ENCODE data around the gene ATP9B. TPM values are rescaled to one million over a fixed set of nuclear protein-coding genes. Genes with fewer than 3 reads are reported as not detected.
"Not testable (repeated sequence)": the region's sequence is repeated elsewhere in the genome, so short reads cannot be mapped to it uniquely, and the experiment has no call there.

ATP9B gene
- total RNA-seq, 1 experiment from 2014 or later = 15.6 TPM

DNA sequence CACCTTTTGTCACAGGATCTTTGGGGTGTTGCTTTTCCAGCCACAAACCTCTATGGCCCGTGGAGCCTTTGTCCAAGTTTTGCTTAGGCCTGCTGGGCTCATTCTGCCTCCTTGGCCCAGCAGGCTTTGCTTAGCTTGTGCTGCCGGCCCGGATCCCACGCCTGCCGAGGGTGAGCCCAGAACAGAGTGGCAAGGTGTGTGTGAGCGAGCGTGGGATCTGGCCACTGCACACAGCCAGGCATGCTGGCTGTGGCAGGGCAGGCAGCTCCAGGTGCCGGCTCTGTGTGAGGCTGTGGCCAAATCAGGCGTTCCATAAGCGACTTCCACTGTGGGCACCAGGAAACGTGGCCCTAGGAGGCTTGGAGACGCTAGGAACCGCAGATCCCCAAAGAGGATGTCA, 97.5 kb downstream of the ATP9B start:
- POLR2A ChIA-PET (ENCODE audit: unreplicated experiment) = no interaction called here
- Histone ChIP-seq H3K27ac (ENCODE audit: low read length) (no peak overlapping the region), H3K4me3 (ENCODE audit: low read length) (no peak overlapping the region), H3K27me3 (ENCODE audit: low read length) (no peaks in the 10 kb centered on the region), H3K4me2 (ENCODE audit: low read length) (no peak overlapping the region), H3K9me3 (ENCODE audit: low read length) (no peaks in the 10 kb centered on the region), H3F3A (ENCODE audit: low read length, unreplicated experiment) (no peaks in the 10 kb centered on the region), H3K9ac (ENCODE audit: low read length) (no peak overlapping the region), H3K4me1 (ENCODE audit: insufficient read depth, low read length) (no peaks in the 10 kb centered on the region), H4K20me1 (ENCODE audit: low read length) (no peaks in the 10 kb centered on the region), H3K36me3 (ENCODE audit: low read depth, low read length) (no peaks in the 10 kb centered on the region; the same call in 1 of the 2 replicates), H3K9me2 (replicated peaks; ENCODE audit: low read length) (no peaks in the 10 kb centered on the region), H3K79me2 (ENCODE audit: low read length) (no peaks in the 10 kb centered on the region), H2AFZ (ENCODE audit: low read length) (no peak overlapping the region)
- BruUV-seq (replicated peaks) = no TSS peak
- CTCF ChIA-PET = no interaction called here
- DNase-seq = no peak
- no peak for ATAC-seq
- TF ChIP-seq EZH2 (IDR thresholded peaks at IDR 0.05; ENCODE audit: low read length, unreplicated experiment) (no peak), EZH2phosphoT487 (IDR thresholded peaks at IDR 0.05; ENCODE audit: borderline replicate concordance, low read length) (no peak)
- TF ChIP-seq, protein P1, sequence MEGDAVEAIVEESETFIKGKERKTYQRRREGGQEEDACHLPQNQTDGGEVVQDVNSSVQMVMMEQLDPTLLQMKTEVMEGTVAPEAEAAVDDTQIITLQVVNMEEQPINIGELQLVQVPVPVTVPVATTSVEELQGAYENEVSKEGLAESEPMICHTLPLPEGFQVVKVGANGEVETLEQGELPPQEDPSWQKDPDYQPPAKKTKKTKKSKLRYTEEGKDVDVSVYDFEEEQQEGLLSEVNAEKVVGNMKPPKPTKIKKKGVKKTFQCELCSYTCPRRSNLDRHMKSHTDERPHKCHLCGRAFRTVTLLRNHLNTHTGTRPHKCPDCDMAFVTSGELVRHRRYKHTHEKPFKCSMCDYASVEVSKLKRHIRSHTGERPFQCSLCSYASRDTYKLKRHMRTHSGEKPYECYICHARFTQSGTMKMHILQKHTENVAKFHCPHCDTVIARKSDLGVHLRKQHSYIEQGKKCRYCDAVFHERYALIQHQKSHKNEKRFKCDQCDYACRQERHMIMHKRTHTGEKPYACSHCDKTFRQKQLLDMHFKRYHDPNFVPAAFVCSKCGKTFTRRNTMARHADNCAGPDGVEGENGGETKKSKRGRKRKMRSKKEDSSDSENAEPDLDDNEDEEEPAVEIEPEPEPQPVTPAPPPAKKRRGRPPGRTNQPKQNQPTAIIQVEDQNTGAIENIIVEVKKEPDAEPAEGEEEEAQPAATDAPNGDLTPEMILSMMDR (conservative IDR thresholded peaks at IDR 0.05; ENCODE audit: low read depth, low read length) = no peak
- intact Hi-C loops (cut with micrococcal nuclease) = no loop called here

DNA sequence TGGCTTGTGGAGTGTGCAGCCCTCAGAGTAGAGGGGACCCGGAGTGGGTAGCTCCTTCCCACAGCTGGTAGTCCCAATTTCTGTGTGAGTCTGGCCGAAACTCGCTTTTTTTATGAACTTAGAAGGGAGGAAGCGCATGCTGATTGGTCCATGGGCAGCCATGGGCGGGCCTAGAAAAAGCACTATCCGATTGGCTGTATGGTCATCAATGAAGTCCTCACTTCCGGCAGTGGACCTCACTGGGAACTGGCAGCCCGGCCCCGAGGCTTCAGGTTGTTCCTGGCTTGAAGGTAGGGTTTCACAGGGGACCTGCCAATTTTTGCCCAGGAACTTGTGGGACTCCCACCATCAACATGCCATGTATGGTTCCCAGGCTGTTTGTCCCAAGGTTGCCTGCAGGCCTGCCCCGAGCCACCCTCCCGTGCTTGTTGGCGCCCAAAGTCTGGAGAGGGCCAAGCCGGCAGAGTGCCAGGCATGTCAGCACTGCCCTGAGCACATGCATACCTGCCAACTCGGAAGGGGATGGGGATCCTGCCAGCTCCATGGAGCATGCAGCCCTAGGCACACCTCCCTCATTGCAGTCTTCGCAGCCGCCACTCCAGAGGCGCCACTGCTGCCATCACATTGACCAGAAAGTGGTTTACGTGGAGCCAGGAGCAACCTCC, 98.5 kb downstream of the ATP9B start:
- Histone ChIP-seq H4K20me1 (ENCODE audit: low read length) (no peaks in the 10 kb centered on the region), H3K36me3 (ENCODE audit: low read depth, low read length) (no peaks in the 10 kb centered on the region; the same call in 1 of the 2 replicates), H3F3A (ENCODE audit: low read length, unreplicated experiment) (no peaks in the 10 kb centered on the region), H2AFZ (ENCODE audit: low read length) (no peak overlapping the region), H3K4me1 (ENCODE audit: insufficient read depth, low read length) (no peaks in the 10 kb centered on the region), H3K79me2 (ENCODE audit: low read length) (no peaks in the 10 kb centered on the region), H3K9me2 (replicated peaks; ENCODE audit: low read length) (no peaks in the 10 kb centered on the region), H3K4me3 (ENCODE audit: low read length) (no peak overlapping the region), H3K4me2 (ENCODE audit: low read length) (no peak overlapping the region), H3K9me3 (ENCODE audit: low read length) (no peaks in the 10 kb centered on the region), H3K27ac (ENCODE audit: low read length) (no peak overlapping the region), H3K9ac (ENCODE audit: low read length) (no peak overlapping the region), H3K27me3 (ENCODE audit: low read length) (no peaks in the 10 kb centered on the region)
- TF ChIP-seq, protein P1 (conservative IDR thresholded peaks at IDR 0.05; ENCODE audit: low read depth, low read length) = no peak
- TF ChIP-seq EZH2phosphoT487 (IDR thresholded peaks at IDR 0.05; ENCODE audit: borderline replicate concordance, low read length) = no peak
- TF ChIP-seq EZH2 (IDR thresholded peaks at IDR 0.05; ENCODE audit: low read length, unreplicated experiment) = no peak
- ATAC-seq (no peak), DNase-seq (no peak)
- ChIA-PET CTCF (no interaction called here), POLR2A (ENCODE audit: unreplicated experiment) (no interaction called here)
- no TSS peak for BruUV-seq (replicated peaks)
- intact Hi-C loops (cut with micrococcal nuclease) = no loop called here

DNA sequence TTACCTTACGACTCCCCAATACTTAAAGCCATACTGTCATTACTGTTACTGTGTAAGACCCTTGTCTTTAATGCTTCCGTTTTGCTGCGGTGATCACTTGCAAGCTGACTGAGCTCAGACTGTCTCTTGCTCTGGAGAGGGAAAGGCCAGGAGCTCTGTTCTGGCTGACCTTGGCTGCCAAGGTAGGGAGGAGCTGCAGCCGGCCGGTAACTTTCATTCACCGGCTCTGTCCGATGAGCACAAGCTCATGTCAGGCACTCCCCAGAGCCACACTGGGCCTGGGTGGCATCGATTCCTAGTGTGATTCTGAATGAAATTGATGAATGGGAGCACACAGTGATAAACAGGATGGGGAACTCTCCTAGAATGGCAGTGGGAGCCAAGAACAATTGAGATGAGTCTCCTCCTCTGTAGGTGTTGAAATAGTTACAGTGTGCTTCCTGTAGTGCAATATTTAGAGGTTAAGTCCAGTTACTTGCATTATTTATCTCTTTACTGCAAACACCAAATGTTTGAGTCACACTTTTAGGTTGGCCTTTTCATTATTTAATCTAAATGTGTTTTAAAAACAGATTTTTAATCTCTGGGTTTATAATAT, 100.9 kb downstream of the ATP9B start:
- ATAC-seq (peak; percentile 33; the same call in 1 of the 2 replicates), DNase-seq (peak; percentile 5)
- H3K4me1 ChIP-seq (ENCODE audit: insufficient read depth, low read length) = no peaks in the 10 kb centered on the region
- H3K36me3 ChIP-seq (ENCODE audit: low read depth, low read length) = no peaks in the 10 kb centered on the region; the same call in 1 of the 2 replicates
- H4K20me1 ChIP-seq (ENCODE audit: low read length) = no peaks in the 10 kb centered on the region
- TF ChIP-seq EZH2 (IDR thresholded peaks at IDR 0.05; ENCODE audit: low read length, unreplicated experiment) = no peak
- TF ChIP-seq, protein P1 (conservative IDR thresholded peaks at IDR 0.05; ENCODE audit: low read depth, low read length) = no peak
- no peak for TF ChIP-seq EZH2phosphoT487 (IDR thresholded peaks at IDR 0.05; ENCODE audit: borderline replicate concordance, low read length)
- intact Hi-C loops (cut with micrococcal nuclease) = no loop called here
- H3K9ac ChIP-seq (ENCODE audit: low read length) = no peak overlapping the region
- no peaks in the 10 kb centered on the region for H3K79me2 ChIP-seq (ENCODE audit: low read length)
- ChIA-PET CTCF (no interaction called here), POLR2A (ENCODE audit: unreplicated experiment) (no interaction called here)
- H3K27ac ChIP-seq (ENCODE audit: low read length) = no peak overlapping the region
- H3K4me3 ChIP-seq (ENCODE audit: low read length) = no peak overlapping the region
- H3F3A ChIP-seq (ENCODE audit: low read length, unreplicated experiment) = no peaks in the 10 kb centered on the region
- H3K27me3 ChIP-seq (ENCODE audit: low read length) = no peaks in the 10 kb centered on the region
- no TSS peak for BruUV-seq (replicated peaks)
- H3K9me2 ChIP-seq (replicated peaks; ENCODE audit: low read length) = no peaks in the 10 kb centered on the region
- H3K4me2 ChIP-seq (ENCODE audit: low read length) = no peak overlapping the region
- H2AFZ ChIP-seq (ENCODE audit: low read length) = no peak overlapping the region
- no peaks in the 10 kb centered on the region for H3K9me3 ChIP-seq (ENCODE audit: low read length)

DNA sequence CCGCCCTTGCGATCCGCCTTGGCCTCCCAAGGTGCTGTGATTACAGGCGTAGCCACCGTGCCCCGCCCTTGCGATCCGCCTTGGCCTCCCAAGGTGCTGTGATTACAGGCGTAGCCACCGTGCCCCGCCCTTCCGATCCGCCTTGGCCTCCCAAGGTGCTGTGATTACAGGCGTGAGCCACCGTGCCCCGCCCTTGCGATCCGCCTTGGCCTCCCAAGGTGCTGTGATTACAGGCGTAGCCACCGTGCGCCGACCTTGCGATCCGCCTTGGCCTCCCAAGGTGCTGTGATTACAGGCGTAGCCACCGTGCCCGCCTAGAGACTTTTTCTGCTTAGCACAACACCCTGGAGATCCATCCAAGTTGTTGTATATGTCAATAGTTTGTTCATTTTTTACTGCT, 103.1 kb downstream of the ATP9B start:
- DNase-seq; H3K9ac ChIP-seq (ENCODE audit: low read length); ATAC-seq; H3K4me3 ChIP-seq (ENCODE audit: low read length); H4K20me1 ChIP-seq (ENCODE audit: low read length); H3K9me3 ChIP-seq (ENCODE audit: low read length); CTCF ChIA-PET; H3K27ac ChIP-seq (ENCODE audit: low read length); H3K4me1 ChIP-seq (ENCODE audit: insufficient read depth, low read length); H3K79me2 ChIP-seq (ENCODE audit: low read length); H2AFZ ChIP-seq (ENCODE audit: low read length); H3F3A ChIP-seq (ENCODE audit: low read length, unreplicated experiment); H3K9me2 ChIP-seq (replicated peaks; ENCODE audit: low read length); H3K4me2 ChIP-seq (ENCODE audit: low read length); POLR2A ChIA-PET (ENCODE audit: unreplicated experiment); H3K27me3 ChIP-seq (ENCODE audit: low read length); BruUV-seq (replicated peaks); intact Hi-C loops (cut with micrococcal nuclease); H3K36me3 ChIP-seq (ENCODE audit: low read depth, low read length): not testable (repeated sequence)

Data from PC-3 (cell line).